ENCODE results near the gene SDF4.
A peak's percentile ranks its signal among the peaks of the same experiment; 100 is the strongest.
"Not testable (repeated sequence)": the region's sequence is repeated elsewhere in the genome, so short reads cannot be mapped to it uniquely, and the experiment has no call there.

The SDF4 gene

DNA sequence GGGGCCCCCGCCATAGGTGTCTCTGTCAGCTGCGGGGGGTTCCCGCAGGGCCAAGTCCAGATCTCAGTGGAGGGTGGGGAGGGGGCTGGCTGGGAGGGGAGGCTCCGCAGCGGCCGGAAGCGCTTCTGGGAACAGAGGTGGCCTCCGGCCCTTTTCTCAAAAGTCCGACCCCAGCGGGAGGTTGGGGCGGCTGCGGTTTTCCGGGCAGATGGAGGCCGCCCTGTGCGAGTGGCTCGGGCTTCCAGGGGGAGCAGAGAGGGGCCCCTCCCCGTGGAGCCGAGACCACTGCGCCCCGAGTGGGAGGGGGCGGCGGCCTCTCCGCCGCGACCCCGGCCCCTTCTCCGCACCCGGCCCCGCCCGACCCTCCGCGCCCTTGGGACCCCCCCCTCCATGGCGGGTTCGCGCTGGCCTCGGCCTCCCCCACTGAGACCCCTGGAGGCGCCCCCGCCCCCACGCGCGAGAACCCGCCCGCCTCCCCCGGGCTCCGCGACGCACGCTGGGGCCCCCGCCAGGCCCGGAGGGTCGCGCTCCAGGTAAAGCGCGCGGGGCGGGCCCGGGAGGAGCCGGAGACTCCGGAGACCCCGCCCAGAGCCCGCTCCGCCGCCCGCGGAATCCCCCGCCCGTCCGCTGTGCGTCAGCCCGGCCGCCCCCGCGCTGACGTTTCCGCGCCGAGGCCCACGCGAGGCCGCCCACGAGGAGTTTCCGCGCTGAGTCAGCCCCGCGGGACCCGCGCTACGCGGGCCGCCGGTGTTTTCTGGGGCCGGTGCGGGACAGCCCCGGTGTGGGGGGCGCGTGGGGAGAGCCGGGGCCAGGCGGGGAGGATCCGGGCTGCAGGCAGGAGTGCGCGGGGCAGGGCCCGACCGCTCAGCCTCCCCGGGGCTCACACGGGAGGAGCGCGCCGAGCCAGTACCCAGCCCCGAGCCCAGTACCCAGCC, 30.7 kb downstream of the SDF4 start:
- Histone ChIP-seq H3K4me1 (ENCODE audit: control insufficient read depth, insufficient read depth, low read length, poor library complexity, severe bottlenecking) (no peaks in the 10 kb centered on the region), H3K4me3 (ENCODE audit: extremely low read depth, insufficient read depth, low read length, poor library complexity, severe bottlenecking) (peak overlapping the region; percentile 40), H3K27ac (ENCODE audit: low read depth, low read length, severe bottlenecking) (no peak overlapping the region), H3K36me3 (ENCODE audit: control insufficient read depth, insufficient read depth, low read length) (no peaks in the 10 kb centered on the region), H3K9me3 (ENCODE audit: control insufficient read depth, low read length) (no peaks in the 10 kb centered on the region)
- 3% methylated on average over 56 to 75 of the region's 109 CpGs for WGBS, 2 experiments (ENCODE audit: insufficient coverage in 2 of 2)

DNA sequence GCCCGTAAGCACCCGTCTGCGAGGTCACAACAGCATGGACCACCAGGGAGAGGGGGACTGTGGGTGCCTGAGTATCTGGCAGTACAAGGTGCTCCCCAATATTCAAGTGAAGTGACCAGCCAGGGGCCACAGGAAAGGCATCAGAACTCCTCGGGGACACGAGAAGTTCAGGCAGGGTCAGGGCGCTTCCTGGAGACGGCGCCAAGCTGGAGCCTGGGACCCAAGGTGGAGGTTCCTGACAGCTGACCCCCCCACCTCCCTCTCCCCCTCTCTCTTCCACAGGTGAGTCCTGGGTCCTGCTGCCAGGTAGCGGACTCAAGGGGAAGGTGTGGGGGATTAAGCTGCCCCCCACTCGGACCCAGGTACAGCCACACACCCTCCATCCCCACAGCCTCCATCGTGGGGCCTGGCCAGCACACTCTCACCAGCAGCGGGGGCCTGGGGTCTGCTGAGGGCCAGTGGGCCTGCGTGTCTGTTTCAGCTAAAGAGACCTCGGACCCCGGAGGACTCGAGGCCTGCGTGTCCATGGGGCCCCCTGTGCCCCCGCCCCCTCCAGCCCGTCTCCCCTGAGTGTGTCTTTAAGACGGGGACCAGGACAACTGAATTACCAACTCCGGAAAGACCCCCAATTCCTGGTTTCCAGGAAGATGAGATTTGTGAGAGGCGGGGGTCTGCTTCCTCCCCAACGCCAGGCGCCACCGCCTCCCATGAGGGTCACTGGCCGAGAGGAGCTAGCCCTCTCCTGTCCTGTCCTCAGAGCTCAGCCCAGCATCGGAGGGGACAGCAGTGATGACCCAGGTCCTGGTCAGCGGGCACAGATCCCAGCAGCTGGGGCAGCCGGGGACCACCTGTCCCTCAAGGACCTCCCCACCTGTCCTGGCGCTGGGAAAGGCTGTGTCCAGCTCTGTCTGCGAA, 31.6 kb downstream of the SDF4 start:
- 83 to 88% methylated on average over 27 to 28 of the region's 31 CpGs for WGBS, 2 experiments (ENCODE audit: insufficient coverage in 2 of 2)

GRCh38 chr1:1199141-1199960, 32.5 kb downstream of the SDF4 start:
- H3K9me3 ChIP-seq (ENCODE audit: control insufficient read depth, low read length), result no peaks in the 10 kb centered on the region
- H3K4me1 ChIP-seq (ENCODE audit: control insufficient read depth, insufficient read depth, low read length, poor library complexity, severe bottlenecking), result no peaks in the 10 kb centered on the region
- no peaks in the 10 kb centered on the region for H3K36me3 ChIP-seq (ENCODE audit: control insufficient read depth, insufficient read depth, low read length)
- 91 to 93% methylated on average over 22 of the region's 22 CpGs for WGBS, 2 experiments (ENCODE audit: insufficient coverage in 2 of 2)
- no peak overlapping the region for H3K27ac ChIP-seq (ENCODE audit: low read depth, low read length, severe bottlenecking)
- no peak overlapping the region for H3K4me3 ChIP-seq (ENCODE audit: extremely low read depth, insufficient read depth, low read length, poor library complexity, severe bottlenecking)

More for the DNA sequence above, 31.6 kb downstream of the SDF4 start:
- Histone ChIP-seq H3K9me3 (ENCODE audit: control insufficient read depth, low read length) (no peaks in the 10 kb centered on the region), H3K36me3 (ENCODE audit: control insufficient read depth, insufficient read depth, low read length) (no peaks in the 10 kb centered on the region), H3K4me1 (ENCODE audit: control insufficient read depth, insufficient read depth, low read length, poor library complexity, severe bottlenecking) (no peaks in the 10 kb centered on the region), H3K27ac (ENCODE audit: low read depth, low read length, severe bottlenecking) (no peak overlapping the region), H3K4me3 (ENCODE audit: extremely low read depth, insufficient read depth, low read length, poor library complexity, severe bottlenecking) (peak overlapping the region; percentile 40)

GRCh38 chr1:1198423-1199140, 33.2 kb downstream of the SDF4 start:
- Histone ChIP-seq H3K4me3 (ENCODE audit: extremely low read depth, insufficient read depth, low read length, poor library complexity, severe bottlenecking) (no peak overlapping the region), H3K27ac (ENCODE audit: low read depth, low read length, severe bottlenecking) (no peak overlapping the region), H3K36me3 (ENCODE audit: control insufficient read depth, insufficient read depth, low read length) (no peaks in the 10 kb centered on the region), H3K9me3 (ENCODE audit: control insufficient read depth, low read length) (no peaks in the 10 kb centered on the region), H3K4me1 (ENCODE audit: control insufficient read depth, insufficient read depth, low read length, poor library complexity, severe bottlenecking) (no peaks in the 10 kb centered on the region)
- WGBS, 2 experiments (ENCODE audit: insufficient coverage in 2 of 2), result 86 to 90% methylated on average over 15 to 16 of the region's 23 CpGs

DNA sequence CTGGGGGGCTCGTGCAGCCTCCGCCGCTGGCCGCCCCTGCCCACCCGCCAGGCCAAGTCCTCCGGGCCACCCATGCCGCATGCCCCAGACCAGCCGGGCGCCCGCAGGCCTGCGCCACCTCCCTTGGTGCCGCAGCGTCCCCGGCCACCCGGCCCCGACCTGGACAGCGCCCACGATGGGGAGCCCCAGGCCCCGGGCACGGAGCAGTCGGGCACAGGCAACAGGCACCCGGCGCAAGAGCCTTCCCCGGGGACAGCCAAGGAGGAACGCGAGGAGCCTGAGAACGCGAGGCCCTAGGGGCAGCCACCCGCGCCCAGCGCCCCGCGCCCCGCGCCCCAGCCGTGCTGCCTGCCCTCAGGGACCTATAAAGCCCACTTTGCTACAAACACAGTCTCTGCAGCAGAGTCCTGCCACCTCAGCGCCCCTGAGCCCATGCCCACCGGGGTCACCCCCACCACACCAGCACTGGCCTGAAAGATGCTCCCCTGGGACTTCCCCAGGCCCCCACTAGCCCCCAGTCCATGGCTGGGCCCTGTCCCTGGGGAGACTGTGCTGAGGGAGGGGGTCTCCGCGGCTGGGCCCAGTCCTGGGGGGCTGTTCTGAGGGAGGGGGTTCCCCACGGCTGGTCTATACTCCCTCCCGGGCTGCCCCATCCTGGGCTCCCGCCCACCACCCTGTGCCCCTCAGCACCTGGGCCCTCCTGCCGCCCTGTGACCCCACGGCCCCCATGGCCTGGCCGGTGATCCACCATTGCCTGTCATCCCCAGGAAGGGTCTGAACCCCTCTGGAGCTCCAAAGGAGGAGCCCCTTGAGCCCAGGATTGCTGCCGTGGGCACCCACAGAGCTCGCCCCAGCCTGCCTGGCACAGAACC, 34.0 kb downstream of the SDF4 start:
- Histone ChIP-seq H3K9me3 (ENCODE audit: control insufficient read depth, low read length) (no peaks in the 10 kb centered on the region), H3K4me3 (ENCODE audit: extremely low read depth, insufficient read depth, low read length, poor library complexity, severe bottlenecking) (no peak overlapping the region), H3K27ac (ENCODE audit: low read depth, low read length, severe bottlenecking) (no peak overlapping the region), H3K4me1 (ENCODE audit: control insufficient read depth, insufficient read depth, low read length, poor library complexity, severe bottlenecking) (no peaks in the 10 kb centered on the region), H3K36me3 (ENCODE audit: control insufficient read depth, insufficient read depth, low read length) (no peaks in the 10 kb centered on the region)
- WGBS, 2 experiments (ENCODE audit: insufficient coverage in 2 of 2), result 95 to 96% methylated on average over 42 to 44 of the region's 48 CpGs

- H3K36me3 ChIP-seq (ENCODE audit: control insufficient read depth, insufficient read depth, low read length), result no peaks in the 10 kb centered on the region
- H3K9me3 ChIP-seq (ENCODE audit: control insufficient read depth, low read length), result no peaks in the 10 kb centered on the region
- no peak overlapping the region for H3K27ac ChIP-seq (ENCODE audit: low read depth, low read length, severe bottlenecking)
- no peak overlapping the region for H3K4me3 ChIP-seq (ENCODE audit: extremely low read depth, insufficient read depth, low read length, poor library complexity, severe bottlenecking)
- WGBS, 2 experiments (ENCODE audit: insufficient coverage in 2 of 2), result 90% methylated on average over 6 of the region's 8 CpGs; no CpG with 5 or more reads in 1 of the 2 experiments
- no peaks in the 10 kb centered on the region for H3K4me1 ChIP-seq (ENCODE audit: control insufficient read depth, insufficient read depth, low read length, poor library complexity, severe bottlenecking)
Measured at GRCh38 chr1:1197188-1197500, 34.7 kb downstream of the SDF4 start.

- 84 to 88% methylated on average over 11 to 13 of the region's 13 CpGs for WGBS, 2 experiments (ENCODE audit: insufficient coverage in 2 of 2)
- Histone ChIP-seq H3K4me1 (ENCODE audit: control insufficient read depth, insufficient read depth, low read length, poor library complexity, severe bottlenecking) (no peaks in the 10 kb centered on the region), H3K36me3 (ENCODE audit: control insufficient read depth, insufficient read depth, low read length) (no peaks in the 10 kb centered on the region), H3K4me3 (ENCODE audit: extremely low read depth, insufficient read depth, low read length, poor library complexity, severe bottlenecking) (no peak overlapping the region), H3K9me3 (ENCODE audit: control insufficient read depth, low read length) (peaks cover 5% of the 10 kb centered on the region), H3K27ac (ENCODE audit: low read depth, low read length, severe bottlenecking) (no peak overlapping the region)
Measured at GRCh38 chr1:1196431-1197187, 35.2 kb downstream of the SDF4 start.

DNA sequence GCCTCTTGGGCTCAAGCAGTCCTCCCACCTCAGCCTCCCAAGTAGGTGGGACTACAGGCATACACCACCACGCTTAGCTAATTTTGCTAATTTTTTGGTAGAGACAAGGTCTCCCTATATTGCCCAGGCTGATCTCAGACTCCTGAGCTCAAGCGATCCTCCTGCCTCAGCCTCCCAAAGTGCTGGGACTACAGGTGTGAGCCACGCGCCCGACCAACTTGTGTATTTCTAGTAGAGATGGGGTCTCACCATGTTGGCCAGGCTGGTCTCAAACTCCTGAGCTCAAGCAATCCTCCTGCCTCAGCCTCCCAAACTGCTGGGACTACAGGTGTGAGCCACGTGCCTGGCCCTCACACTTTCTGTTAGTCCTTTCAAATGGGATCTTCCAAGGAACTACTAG, 36.1 kb downstream of the SDF4 start:
- WGBS, 2 experiments (ENCODE audit: insufficient coverage in 2 of 2), result 94 to 98% methylated on average over 5 of the region's 6 CpGs
- not testable (repeated sequence) for H3K4me3 ChIP-seq (ENCODE audit: extremely low read depth, insufficient read depth, low read length, poor library complexity, severe bottlenecking); H3K27ac ChIP-seq (ENCODE audit: low read depth, low read length, severe bottlenecking); H3K36me3 ChIP-seq (ENCODE audit: control insufficient read depth, insufficient read depth, low read length); H3K4me1 ChIP-seq (ENCODE audit: control insufficient read depth, insufficient read depth, low read length, poor library complexity, severe bottlenecking)
- H3K9me3 ChIP-seq (ENCODE audit: control insufficient read depth, low read length), result peaks cover 11% of the 10 kb centered on the region

- no peaks in the 10 kb centered on the region for H3K36me3 ChIP-seq (ENCODE audit: control insufficient read depth, insufficient read depth, low read length)
- WGBS, 2 experiments (ENCODE audit: insufficient coverage in 2 of 2), result 67 to 100% methylated on average over 2 of the region's 3 CpGs
- H3K27ac ChIP-seq (ENCODE audit: low read depth, low read length, severe bottlenecking), result no peak overlapping the region
- no peaks in the 10 kb centered on the region for H3K4me1 ChIP-seq (ENCODE audit: control insufficient read depth, insufficient read depth, low read length, poor library complexity, severe bottlenecking)
- peaks cover 11% of the 10 kb centered on the region for H3K9me3 ChIP-seq (ENCODE audit: control insufficient read depth, low read length)
- no peak overlapping the region for H3K4me3 ChIP-seq (ENCODE audit: extremely low read depth, insufficient read depth, low read length, poor library complexity, severe bottlenecking)
Measured at GRCh38 chr1:1194723-1195122, 37.1 kb downstream of the SDF4 start.
